RWPE2 (cell line): Measurements from ENCODE around the gene AS3MT.

Source experiments
- ATAC-seq: fragments of 200-7000 bp; cut with Tn5 transposase; 3 replicates; pipeline ENCODE4 v1.9.1; 2021; ENCODE audit warnings: low read depth
- DNase-seq: peaks from one replicate; pipeline ENCODE4 v3.0.0-alpha.2; 2020; ENCODE audit warnings: low spot score
- H3K27ac ChIP-seq: fragments of 450-650 bp; 2 replicates; pipeline ENCODE4 v1.5.1; 2017; ENCODE audit warnings: mild to moderate bottlenecking; ENCODE audit not compliant: poor library complexity, severe bottlenecking
- H3K27me3 ChIP-seq: fragments of 250-450 bp; sonication (Bioruptor Pico); 2 replicates; pipeline ENCODE4 v1.5.1; 2021; ENCODE audit warnings: mild to moderate bottlenecking, moderate library complexity; ENCODE audit not compliant: insufficient read depth, poor library complexity, severe bottlenecking
- H3K36me3 ChIP-seq: fragments of 250-450 bp; sonication (Bioruptor Pico); 2 replicates; pipeline ENCODE4 v1.5.1; 2020; ENCODE audit warnings: low read depth, mild to moderate bottlenecking, moderate library complexity
- H3K4me1 ChIP-seq: fragments of 250-450 bp; sonication (Bioruptor Pico); 2 replicates; pipeline ENCODE4 v1.5.1; 2021; ENCODE audit warnings: mild to moderate bottlenecking, moderate library complexity; ENCODE audit not compliant: insufficient read depth, poor library complexity, severe bottlenecking
- H3K4me3 ChIP-seq: fragments of 250-450 bp; sonication (Bioruptor Pico); 2 replicates; pipeline ENCODE4 v1.5.1; 2021; ENCODE audit warnings: mild to moderate bottlenecking, moderate library complexity; ENCODE audit not compliant: severe bottlenecking
- H3K9me3 ChIP-seq: fragments of 250-450 bp; sonication (Bioruptor Pico); 2 replicates; pipeline ENCODE4 v1.5.1; 2021; ENCODE audit warnings: mild to moderate bottlenecking, moderate library complexity; ENCODE audit not compliant: severe bottlenecking
- TF ChIP-seq, protein P1 (sequence below): fragments of 450-650 bp; IDR thresholded peaks from one replicate; pipeline ENCODE4 v1.5.1; 2017; ENCODE audit warnings: mild to moderate bottlenecking, moderate library complexity; ENCODE audit not compliant: poor library complexity, severe bottlenecking

AS3MT gene

DNA sequence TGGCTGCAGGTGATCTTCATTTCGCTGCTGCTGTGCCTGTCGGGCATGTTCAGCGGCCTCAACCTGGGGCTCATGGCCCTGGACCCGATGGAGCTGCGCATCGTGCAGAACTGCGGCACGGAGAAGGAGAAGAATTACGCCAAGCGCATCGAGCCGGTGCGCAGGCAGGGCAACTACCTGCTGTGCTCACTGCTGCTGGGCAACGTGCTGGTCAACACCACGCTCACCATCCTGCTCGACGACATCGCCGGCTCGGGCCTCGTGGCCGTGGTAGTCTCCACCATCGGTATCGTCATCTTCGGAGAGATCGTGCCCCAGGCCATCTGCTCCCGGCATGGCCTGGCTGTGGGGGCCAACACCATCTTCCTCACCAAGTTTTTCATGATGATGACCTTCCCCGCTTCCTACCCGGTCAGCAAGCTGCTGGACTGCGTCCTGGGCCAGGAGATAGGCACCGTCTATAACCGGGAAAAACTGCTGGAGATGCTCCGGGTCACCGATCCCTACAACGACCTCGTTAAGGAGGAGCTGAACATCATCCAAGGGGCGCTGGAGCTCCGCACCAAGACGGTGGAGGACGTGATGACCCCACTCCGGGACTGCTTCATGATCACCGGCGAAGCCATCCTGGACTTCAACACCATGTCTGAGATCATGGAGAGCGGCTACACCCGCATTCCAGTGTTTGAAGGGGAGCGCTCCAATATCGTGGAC is 50.1 kb downstream of the AS3MT start:
- Histone ChIP-seq H3K4me3 (peak overlapping the region; percentile 63), H3K27ac (no peak overlapping the region), H3K4me1 (peaks cover 5% of the 10 kb centered on the region), H3K36me3 (no peaks in the 10 kb centered on the region), H3K27me3 (no peaks in the 10 kb centered on the region), H3K9me3 (no peaks in the 10 kb centered on the region)
- no peak for ATAC-seq
- DNase-seq = no peak
- TF ChIP-seq, protein P1, sequence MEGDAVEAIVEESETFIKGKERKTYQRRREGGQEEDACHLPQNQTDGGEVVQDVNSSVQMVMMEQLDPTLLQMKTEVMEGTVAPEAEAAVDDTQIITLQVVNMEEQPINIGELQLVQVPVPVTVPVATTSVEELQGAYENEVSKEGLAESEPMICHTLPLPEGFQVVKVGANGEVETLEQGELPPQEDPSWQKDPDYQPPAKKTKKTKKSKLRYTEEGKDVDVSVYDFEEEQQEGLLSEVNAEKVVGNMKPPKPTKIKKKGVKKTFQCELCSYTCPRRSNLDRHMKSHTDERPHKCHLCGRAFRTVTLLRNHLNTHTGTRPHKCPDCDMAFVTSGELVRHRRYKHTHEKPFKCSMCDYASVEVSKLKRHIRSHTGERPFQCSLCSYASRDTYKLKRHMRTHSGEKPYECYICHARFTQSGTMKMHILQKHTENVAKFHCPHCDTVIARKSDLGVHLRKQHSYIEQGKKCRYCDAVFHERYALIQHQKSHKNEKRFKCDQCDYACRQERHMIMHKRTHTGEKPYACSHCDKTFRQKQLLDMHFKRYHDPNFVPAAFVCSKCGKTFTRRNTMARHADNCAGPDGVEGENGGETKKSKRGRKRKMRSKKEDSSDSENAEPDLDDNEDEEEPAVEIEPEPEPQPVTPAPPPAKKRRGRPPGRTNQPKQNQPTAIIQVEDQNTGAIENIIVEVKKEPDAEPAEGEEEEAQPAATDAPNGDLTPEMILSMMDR = no peak

DNA sequence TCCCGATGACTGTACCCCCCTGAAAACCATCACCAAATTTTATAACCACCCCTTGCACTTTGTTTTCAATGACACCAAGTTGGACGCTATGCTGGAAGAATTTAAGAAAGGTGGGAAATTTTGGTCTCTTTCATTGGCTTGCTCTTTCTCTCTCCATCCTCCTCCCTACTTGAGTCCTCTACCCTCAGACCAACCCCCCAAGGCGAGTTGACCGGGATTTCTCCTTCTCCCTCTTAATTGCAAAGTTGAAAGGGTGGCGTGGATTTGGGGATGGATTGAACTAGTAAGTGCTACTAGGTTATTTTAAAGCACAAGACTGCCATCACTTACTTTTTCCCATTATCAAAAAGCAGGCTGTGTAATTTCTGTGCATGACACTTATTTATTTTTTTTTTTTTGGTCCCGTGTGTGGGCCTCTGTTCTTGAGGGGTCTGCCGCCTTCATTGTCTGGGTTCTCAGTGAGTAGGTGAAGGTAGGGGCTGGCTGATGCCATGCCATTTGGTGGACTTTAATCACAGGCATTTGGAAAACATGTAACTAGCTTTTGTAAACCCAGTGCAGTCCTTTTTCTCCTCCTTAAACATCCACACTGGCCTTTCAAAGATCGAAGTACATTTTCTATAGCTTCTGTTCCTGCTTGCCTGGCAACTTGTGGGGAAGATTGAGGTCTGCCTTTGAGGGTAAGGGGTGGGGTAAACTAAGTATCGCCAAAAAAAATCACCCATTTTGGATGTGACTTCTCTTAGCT is 50.9 kb downstream of the AS3MT start:
- H3K27me3 ChIP-seq = no peaks in the 10 kb centered on the region
- ATAC-seq = no peak
- H3K27ac ChIP-seq = no peak overlapping the region
- H3K36me3 ChIP-seq = no peaks in the 10 kb centered on the region
- peaks cover 5% of the 10 kb centered on the region for H3K4me1 ChIP-seq
- H3K9me3 ChIP-seq = no peaks in the 10 kb centered on the region
- H3K4me3 ChIP-seq = no peak overlapping the region
- TF ChIP-seq, protein P1 = no peak
- no peak for DNase-seq

DNA sequence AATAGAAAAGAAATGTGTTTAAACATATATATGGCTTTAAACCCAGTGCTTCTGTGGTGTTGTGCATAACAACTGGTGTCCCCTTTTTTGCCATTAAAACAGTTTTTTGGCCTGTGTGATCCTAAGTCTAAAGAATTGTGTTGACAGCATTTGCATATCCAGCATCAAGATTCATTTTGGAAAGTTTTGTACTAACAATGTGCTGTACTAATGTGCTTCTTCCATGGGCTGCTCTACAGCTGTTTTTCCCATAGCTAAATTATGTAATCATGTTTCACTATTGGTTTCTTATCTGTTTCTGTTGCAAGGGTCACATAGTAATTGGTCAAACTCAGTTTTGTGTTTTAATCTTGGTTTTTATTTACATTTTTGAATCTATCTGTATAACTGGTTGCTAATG is 54.3 kb downstream of the AS3MT start:
- no peak overlapping the region for H3K27ac ChIP-seq
- no peak overlapping the region for H3K4me3 ChIP-seq
- H3K9me3 ChIP-seq = no peaks in the 10 kb centered on the region
- TF ChIP-seq, protein P1 = no peak
- H3K36me3 ChIP-seq = no peaks in the 10 kb centered on the region; the same call in 1 of the 2 replicates
- peaks cover 5% of the 10 kb centered on the region for H3K4me1 ChIP-seq
- ATAC-seq (no peak), DNase-seq (no peak)
- H3K27me3 ChIP-seq = no peaks in the 10 kb centered on the region

DNA sequence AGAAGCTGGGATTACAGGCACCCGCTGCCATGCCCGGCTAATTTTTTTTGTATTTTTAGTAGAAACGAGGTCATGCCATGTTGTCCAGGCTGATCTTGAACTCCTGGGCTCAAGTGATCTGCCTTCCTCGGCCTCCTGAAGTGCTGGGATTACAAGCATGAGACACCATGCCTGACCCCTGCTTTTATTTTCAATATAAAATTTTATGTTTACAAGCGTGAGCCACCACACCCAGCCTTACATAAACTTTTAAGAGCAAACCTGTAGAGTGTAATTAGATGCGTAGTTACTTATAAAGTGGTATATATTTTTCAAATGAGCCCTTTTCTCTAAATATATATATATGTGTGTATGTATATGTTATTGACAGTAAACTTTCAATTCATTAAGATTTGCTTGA is 57.6 kb downstream of the AS3MT start:
- Histone ChIP-seq H3K4me1 (no peaks in the 10 kb centered on the region), H3K27ac (no peak overlapping the region), H3K36me3 (no peaks in the 10 kb centered on the region; the same call in 1 of the 2 replicates), H3K27me3 (no peaks in the 10 kb centered on the region), H3K9me3 (no peaks in the 10 kb centered on the region), H3K4me3 (no peak overlapping the region)
- ATAC-seq (no peak), DNase-seq (no peak)
- TF ChIP-seq, protein P1 = no peak
